GOT3 (cell line): Measurements from ENCODE around the gene VGLL4.
A peak's percentile ranks its signal among the peaks of the same experiment; 100 is the strongest.
"Not testable (repeated sequence)": the region's sequence is repeated elsewhere in the genome, so short reads cannot be mapped to it uniquely, and the experiment has no call there.

Source experiments
- DNase-seq: peaks from one replicate; lab custom pipeline; 2025; ENCODE audit warnings: mixed read lengths; lab: John Stamatoyannopoulos, UW

The VGLL4 gene

GRCh38 chr3:11643605-11644087 lies at the start of gene VGLL4:
Gene VGLL4, minus strand, starts transcription at chr3:11643915. Its CDS starts 397 bp downstream, at chr3:11643518.
- peak; percentile 67 for DNase-seq

GRCh38 chr3:11692532-11692813 lies 48.8 kb upstream of the VGLL4 start:
- DNase-seq: no peak

DNA sequence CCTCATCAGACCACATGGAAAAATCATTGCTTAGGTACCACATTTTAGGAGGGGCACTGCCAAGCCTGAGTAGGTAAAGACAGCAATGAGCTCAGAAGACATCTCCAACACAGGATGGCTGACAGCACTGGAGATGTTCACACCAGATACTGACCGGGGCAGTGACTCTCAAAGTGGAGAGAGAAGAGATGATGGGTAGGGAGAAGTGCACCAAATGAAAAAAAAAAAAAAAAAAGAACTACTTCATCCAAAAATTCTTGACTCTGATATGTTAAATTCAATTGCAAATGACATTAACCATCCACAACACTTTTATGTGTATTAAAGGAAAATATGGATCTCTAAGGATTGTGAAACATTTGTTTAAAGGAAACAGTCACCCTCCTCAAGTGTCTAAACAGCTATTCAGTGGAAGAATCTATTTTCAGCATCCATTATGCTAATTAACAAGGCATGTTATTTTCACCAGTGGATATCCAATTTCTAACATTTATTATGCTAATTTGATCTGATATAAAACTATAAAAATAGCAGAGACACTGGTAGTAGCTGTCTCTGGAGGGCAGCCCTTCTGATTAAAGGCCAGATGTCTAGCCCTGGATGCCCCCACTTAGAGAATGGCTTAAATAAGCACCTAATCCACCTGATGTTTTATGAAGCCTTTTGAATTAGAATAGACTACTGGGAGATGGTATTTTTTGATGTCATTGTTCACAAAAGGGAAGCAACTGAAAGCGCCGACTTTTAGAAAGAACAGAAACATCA lies 48.2 kb upstream of the VGLL4 start:
- no peak for DNase-seq

DNA sequence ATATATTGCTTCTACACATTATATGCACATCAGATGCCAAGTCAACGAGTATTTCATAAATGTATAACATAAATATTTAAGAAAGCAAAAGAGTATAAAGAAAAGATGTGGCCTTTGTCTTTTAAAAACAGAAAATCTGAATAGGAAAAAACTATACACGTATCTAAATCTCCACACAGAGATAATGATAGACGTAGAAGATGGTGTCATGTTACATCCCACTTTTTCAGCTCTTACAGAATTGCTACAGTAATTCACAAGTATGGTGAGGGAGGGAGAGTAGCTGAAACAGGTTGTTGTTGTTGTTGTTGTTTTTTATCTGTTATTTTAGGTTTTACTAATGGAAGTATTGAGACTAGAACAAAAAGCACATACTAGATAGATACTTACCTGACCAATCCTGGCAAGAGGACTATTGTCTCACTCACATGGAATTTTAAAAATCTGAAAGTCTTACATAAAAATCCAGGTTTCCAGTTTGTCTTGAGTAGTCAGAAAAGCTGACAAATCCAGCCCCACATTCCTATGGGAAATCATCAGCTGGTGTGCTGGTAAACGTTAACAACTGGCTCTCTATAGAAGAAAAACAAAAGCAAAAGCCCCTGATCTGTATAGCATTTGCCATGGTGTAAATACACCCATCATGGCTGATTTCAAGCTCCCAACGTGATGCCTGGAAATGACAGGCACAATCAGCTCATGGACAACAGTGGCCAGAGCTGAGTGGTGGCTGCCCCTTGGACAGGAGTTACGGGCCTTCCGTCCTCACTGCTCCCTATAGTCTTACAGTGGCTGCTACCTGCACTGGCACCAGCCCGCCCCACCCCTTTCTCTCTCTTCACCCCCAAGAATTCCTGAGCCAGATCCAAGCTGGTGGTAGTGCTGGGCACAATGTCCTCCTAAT lies 47.4 kb upstream of the VGLL4 start:
- DNase-seq: no peak

DNA sequence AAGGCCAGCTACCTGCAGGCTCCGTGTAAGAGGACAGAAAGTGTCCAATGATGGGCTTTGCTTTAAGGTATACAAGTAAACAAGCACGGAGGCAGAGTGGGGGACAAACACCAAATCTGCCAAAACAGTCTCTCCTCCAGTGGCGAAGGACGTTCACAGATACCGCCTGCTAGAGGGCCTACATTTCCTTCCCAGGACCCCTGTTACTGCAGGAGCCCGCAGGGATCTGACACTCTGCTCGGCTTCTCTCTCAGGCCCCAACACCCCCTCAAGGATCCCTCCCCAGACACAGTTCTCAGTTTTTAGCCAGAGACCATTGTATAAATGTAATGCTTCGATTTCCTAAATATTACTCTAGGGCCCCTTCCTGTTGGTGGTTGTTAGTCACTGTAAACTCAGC lies 46.0 kb upstream of the VGLL4 start:
- no peak for DNase-seq

DNA sequence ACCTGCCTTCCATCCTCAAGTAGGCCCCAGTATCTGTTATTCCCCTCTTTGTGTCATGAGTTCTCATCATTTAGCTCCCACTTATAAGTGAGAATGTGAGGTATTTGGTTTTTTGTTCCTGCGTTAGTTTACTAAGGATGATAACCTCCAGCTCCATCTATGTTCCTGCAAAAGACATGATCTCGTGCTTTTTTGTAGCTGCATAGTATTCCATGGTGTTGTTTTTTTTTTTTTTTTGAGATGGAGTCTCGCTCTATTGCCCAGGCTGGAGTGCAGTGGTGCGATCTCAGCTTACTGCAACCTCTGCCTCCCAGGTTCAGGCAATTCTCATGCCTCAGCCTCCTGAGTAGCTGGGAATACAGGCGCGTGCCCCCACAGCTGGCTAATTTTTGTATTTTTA lies 41.3 kb upstream of the VGLL4 start:
- not testable (repeated sequence) for DNase-seq

- no peak for DNase-seq
Measured at GRCh38 chr3:11680509-11680908, 36.8 kb upstream of the VGLL4 start.

DNA sequence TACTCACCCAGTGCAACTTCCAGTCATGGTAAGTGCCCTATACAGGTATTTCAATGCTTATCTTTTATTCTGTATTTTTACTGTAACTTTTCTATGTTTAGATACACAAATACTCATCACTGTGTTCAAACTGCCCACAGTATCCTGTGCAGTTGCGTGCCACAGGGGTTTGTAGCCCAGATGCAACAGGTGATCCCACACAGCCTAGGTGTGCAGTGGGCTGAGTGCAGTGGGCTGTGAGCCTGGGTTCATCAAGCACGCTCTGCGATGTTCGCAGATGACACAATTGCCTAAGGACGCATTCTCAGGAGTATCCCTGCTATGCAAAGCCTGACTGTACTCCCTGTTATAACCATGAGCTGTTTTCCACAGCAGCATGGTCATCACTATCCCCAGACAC lies 36.2 kb upstream of the VGLL4 start:
- no peak for DNase-seq

GRCh38 chr3:11672363-11672762 lies 28.6 kb upstream of the VGLL4 start:
- DNase-seq: no peak

- no peak for DNase-seq
Measured at GRCh38 chr3:11671648-11672100, 28.0 kb upstream of the VGLL4 start.

DNA sequence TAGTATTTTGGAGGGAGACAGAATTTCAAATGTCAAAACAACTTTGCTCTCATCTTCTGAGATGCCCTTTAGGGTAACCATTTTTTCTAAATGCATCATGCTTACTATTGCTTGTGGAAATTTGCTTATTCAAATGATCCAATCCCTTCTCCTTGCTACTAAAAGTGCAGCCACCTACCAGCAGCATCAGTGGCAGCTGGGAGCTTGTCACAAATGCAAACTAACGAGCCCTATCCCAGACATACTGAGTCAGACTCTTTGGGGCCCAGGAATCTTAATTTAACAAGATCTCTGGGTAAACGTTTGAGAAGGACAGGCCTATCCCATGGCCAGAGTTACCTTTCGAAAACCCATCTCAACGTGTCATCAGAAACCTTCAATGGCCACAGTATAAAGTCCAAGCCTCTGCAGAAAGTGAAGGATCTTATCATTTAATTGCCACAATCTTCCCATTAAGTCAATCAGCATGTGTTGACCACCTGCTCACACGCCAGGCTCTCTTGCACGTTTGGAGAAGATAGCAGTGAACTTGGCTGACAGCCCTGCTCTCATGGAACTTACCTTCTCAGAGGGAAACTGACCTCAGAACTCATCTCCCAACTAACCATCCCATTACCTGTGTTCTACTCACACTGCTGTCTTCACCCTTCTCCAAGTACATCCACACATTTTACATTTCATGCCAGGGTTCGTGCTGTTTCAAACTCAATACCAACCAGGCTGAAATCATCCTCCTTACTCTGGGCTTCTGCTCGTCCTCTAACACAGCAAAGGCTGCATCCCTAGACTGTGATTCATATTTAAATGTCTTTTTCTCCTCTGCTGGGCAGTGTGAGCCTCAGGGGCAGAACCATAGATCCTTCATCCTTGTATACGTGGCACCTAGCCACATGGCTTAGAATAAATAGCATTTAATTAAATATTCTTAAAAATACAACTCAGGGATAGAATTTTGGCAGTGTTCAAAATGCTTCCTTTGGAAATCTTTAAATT lies 24.8 kb upstream of the VGLL4 start:
- no peak for DNase-seq

GRCh38 chr3:11665331-11665730 lies 21.6 kb upstream of the VGLL4 start:
- DNase-seq: no peak

DNA sequence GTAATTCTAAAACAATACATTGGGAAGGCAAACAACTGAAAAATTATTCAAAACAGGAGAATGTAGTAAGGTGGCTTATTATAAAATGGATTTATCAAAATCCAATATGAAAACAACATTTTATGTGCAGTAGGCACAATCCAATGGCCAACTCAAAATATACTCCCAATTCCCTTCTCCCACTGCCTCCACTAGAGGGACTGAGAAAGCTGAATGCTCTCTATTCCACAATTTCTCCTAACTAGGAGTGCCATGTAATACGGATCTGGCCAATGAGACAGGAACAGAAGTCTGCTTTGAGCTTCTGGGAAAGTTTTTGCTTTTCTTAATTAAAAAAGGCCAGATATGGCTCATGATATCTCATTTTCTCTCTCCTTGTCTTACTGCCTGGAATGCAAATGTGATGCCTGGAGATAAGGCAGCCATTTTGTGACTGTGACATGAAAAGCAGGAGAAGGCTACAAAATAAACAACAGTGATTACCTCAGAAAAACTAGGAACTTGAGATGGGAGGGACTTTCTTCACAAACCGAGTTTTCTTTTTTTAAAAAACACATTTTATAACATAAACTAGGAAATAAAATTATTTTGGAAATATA lies 18.8 kb upstream of the VGLL4 start:
- DNase-seq: no peak

GRCh38 chr3:11661827-11662226 lies 18.1 kb upstream of the VGLL4 start:
- DNase-seq: no peak

GRCh38 chr3:11661052-11661656 lies 17.4 kb upstream of the VGLL4 start:
- no peak for DNase-seq

DNA sequence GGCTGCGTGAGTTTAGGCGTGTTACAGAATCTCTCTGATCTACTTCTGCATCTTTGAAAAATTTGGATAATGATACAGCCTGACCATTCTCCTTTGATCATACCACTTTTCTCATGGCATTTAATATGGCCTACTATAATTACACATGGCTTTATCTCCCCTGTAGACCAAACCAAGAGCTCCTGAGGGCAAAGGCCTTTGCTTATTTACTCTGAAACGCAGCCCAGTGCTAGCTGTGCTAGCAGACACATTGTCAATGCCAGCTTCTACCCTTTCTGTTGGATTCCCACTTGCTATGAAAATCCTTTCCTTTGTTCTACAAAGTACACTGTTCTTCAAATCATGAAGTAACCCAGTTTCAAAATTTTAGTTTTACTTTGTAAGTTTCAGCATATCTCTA lies 16.5 kb upstream of the VGLL4 start:
- no peak for DNase-seq

GRCh38 chr3:11658180-11658579 lies 14.5 kb upstream of the VGLL4 start:
- no peak for DNase-seq

DNA sequence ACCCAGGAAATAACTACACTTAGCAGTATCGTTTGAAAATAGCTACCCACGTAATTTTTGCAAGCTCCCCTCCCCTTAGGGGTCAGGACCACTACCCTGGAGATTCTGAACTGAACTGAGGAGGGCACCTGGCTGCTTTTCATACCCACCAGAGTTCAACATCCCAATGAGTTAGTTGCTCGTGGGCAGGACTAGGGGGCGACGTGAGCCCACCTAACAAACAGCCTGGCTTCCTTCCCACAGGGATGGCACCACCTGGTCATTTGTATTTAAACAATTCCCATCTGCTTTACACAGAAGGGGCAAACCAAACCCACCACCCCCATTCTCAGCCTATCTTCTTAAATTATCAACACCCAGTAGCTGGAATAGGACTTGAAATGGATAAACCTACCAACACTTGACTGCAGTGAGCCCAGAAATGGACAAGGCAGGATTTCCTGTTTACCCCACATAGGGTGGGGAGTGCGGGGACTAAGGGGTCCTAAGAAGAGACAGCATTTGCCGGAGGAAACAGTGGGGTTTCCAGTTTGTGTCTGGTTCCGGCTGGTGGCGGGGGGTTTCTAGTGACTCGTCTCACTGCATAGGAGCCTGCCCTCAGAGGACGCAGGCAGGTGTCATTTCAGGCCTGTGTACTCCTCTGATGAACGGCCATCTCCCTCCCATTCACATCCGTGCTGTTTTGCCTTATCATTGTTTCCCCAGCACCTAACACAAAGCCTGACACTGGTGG lies 11.6 kb upstream of the VGLL4 start:
- DNase-seq: no peak

DNA sequence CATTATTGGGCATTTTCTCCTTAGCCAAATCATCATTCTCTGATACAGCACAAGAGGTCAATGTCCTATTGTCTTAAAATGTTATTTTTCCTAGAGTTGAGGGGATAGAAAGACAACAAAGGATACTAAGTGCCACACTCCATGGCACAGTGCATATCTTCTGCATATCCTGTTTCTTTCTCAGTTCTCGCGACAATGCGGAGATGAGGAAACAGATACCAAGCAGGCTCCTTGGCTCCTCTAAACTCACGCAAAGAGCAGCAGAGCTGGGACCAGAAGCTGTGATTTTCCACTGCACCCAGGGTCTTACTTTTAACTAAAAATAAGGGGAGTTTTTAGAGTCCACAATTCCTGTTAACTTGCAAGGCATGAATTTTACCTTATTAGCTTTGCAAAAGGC lies 10.5 kb upstream of the VGLL4 start:
- DNase-seq: no peak

GRCh38 chr3:11653298-11654055 lies 9.8 kb upstream of the VGLL4 start:
- DNase-seq: no peak
